Measurements from ENCODE around the gene NPR1.
"Not testable (repeated sequence)": the region's sequence is repeated elsewhere in the genome, so short reads cannot be mapped to it uniquely, and the experiment has no call there.

The NPR1 gene

DNA sequence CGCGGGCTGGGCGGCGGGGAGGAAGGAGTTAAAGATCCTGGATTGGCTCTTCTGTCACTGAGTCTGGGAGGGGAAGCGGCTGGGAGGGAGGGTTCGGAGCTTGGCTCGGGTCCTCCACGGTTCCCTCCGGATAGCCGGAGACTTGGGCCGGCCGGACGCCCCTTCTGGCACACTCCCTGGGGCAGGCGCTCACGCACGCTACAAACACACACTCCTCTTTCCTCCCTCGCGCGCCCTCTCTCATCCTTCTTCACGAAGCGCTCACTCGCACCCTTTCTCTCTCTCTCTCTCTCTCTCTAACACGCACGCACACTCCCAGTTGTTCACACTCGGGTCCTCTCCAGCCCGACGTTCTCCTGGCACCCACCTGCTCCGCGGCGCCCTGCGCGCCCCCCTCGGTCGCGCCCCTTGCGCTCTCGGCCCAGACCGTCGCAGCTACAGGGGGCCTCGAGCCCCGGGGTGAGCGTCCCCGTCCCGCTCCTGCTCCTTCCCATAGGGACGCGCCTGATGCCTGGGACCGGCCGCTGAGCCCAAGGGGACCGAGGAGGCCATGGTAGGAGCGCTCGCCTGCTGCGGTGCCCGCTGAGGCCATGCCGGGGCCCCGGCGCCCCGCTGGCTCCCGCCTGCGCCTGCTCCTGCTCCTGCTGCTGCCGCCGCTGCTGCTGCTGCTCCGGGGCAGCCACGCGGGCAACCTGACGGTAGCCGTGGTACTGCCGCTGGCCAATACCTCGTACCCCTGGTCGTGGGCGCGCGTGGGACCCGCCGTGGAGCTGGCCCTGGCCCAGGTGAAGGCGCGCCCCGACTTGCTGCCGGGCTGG is at the start of gene NPR1:
Gene NPR1 (plus strand): TSS at position 170 of the 818 bp plus-strand sequence. CDS start 421 bp downstream, at position 591.
- no peak for DNase-seq (ENCODE audit: low read depth)

DNA sequence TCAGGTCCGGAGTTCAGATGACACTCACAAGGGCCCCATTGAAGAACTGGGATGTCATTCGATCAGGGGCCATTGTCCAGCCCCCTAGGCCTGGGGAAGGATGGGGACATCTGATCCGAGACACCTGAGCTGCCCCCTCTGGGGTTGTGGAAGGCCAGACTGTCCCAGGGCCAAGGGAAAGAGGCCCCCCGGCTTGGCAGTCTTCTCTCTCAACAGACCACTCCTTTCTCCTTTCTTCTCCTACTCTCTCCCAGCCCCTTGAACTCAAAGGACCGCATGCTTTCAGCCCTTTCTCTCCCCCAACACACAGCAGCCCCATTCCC is 49.2 kb upstream of the NPR1 start:
- no peak for DNase-seq (ENCODE audit: low read depth)

DNA sequence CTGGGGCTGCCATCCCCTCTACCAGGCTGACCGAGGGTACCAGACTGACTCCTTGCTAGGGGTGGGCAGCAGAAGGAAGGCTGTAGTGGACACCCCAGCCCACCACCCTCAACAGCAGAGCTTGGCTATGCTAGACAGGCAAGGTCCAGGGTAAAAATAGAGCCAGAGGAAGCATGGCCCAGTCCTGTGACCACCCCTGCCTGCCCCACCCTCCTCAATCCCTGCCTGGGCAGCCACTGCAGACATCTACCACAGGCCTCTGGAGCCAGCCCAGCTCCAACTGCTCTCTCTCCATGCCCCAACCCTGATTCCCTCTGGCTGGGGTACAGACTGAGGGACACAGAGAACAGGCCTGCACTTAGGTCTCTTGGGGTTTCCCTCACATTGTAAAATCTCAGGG is 48.5 kb upstream of the NPR1 start:
- DNase-seq (ENCODE audit: low read depth): no peak

DNA sequence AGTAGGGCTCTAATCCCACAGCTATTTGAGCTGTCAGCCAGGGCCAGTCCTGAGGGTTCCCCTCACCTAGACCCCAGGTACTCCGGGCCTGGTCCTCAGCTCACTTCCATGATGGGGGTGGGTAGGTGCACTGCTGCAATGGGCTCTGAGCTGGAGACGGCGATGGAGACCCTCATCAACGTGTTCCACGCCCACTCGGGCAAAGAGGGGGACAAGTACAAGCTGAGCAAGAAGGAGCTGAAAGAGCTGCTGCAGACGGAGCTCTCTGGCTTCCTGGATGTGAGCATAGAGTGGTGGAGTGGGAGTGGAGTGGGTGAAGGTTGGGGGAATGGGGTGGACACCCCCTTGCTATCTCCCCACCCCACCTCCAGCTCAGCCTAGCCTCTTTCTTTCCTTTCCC is 48.1 kb upstream of the NPR1 start:
- no peak for DNase-seq (ENCODE audit: low read depth)

DNA sequence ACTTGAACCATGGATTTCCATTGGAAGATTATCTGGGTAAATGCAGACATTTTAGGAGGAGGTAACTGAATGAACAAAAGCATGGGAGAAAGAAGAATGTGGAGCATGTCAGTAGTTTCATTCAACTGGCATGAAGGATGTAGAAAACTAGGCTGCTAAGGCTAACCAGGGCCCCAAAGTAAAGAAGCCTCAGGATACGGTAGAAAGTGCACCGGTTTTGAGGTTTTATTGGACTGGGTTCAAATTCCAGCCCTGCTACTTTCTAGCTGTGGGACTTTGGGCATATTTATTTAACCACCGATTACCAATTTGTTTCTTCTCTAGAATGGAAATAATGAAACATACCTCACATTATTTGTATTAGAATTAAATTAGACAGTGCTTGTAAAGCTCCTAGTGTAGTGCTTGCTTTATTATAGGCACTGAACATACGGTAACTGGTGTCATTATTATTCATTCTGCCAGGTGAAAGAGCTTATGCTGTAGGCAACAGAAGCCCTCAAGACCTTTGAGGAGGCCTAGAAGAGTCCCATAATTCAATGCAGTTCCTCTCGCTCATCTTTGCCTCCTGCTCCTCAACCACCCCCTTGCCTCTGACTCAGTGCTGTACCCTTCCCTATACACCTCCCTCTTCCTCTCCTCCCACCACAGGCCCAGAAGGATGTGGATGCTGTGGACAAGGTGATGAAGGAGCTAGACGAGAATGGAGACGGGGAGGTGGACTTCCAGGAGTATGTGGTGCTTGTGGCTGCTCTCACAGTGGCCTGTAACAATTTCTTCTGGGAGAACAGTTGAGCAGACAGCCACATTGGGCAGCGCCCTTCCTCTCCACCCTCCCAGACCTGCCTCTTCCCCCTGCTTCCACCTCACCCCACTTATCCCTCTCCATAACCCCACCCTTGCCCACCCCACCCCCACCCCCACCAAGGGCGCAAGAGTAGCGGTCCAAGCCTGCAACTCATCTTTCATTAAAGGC is 47.2 kb upstream of the NPR1 start:
- DNase-seq (ENCODE audit: low read depth): no peak

DNA sequence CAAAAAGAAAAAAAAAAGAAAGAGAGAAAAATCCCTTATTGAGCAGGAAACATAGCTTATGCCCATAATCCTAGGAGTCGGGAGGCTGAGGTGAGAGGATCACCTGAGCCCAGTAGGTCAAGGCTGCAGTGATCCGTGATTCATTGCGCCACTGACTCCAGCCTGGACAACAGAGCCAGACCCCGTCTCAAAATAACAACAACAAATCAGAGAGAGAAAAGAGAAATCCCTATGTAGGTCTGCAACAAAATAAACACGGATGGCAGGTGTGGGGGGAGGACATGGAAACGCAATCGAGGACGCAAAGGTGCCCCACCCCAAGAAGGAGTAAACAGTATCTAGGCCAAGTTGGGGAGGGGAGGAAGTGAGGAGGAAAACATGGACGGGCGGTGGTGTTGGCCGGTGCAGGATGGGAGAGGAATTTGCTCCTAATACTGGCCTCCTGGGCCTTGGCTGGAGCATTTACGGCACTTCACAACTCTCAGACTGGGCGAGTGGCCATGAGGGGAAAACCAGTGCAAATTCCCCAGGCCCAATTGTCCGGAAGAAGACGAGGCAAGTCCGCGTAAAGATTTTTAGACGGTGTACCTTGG is 45.2 kb upstream of the NPR1 start:
- DNase-seq (ENCODE audit: low read depth): no peak

DNA sequence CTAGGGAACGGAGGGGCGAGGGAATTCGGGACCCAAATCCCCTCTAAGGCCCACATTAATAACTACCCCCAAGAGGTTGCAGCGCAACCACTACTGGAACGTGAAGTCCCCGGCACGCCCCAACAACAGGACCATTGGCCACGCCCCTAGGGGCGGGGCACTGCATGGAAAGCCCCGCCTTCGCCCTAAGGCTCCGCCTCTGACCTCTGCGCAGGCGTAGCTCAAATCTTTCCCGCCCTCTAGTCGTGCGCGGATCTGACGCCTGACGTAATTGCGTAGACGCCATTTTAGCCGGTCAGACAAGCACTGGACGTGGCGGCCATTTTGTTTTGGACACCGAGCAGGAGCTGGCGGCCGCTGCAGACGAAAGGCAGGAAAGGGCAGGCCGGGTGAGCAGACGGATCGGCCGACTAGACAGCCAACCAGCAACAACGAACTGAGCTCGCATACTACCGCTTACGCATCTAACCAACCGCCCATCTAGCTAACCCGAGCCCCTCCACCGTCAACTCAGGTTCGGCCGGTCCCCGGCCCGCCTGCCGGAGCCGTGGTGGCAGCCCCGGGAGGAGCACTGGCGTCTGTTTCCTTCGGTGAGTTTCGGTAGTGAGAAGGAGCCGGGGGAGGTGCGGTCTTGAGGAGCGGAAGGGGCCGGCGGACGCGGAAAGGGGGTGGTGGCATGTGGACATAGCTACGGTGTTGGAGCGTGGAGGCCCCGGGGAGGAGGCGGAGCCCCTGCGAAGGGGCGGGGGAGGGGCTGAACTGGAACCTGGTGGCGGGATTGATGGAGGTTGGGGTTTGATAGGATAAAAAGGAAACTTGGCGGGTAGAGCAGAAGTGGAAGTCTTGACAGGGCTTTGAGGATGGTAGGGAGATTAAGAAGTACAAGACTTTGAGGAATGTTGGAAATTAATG is 44.5 kb upstream of the NPR1 start, which contains the start of gene CHTOP:
Gene CHTOP (plus strand): TSS at position 313 of the 912 bp plus-strand sequence. CDS start 2,523 bp downstream, outside the sequence.
- DNase-seq (ENCODE audit: low read depth): peak; percentile 98

DNA sequence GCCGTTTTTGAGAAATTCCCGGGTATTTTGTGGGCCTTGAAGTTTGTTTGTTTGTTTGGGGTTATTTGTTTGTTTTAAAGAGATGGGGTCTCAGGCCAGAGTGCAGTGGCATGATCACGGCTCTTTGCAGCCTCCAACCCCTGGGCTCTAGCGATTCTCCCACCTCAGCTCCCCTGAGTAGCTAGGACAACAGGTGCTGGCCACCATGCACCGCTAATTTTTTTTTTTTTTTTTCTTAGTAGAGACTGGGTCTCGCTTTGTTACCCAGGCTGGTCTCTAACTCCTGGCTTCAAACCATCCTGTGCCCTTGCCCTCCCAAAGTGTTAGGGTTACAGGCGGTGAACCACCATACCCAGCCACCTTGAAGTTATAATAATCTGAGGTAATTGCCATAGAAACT is 42.6 kb upstream of the NPR1 start:
- no peak for DNase-seq (ENCODE audit: low read depth)

DNA sequence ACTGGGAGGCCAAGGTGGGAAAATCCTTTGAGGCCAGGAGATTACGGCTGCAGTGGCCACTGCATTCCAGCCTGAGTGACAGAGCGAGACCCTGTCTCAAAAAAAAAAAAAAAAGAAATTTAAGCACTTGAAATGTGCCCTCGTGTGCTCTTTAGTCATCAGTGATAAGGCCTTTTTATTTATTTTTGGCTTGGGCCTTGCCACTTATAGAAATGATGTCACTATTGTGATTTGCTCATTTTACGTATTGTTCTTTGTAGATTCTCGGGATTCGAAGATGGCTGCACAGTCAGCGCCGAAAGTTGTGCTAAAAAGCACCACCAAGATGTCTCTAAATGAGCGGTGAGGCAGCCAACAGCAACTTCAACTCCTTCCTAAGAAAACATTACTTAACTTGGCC is 42.2 kb upstream of the NPR1 start:
- no peak for DNase-seq (ENCODE audit: low read depth)

DNA sequence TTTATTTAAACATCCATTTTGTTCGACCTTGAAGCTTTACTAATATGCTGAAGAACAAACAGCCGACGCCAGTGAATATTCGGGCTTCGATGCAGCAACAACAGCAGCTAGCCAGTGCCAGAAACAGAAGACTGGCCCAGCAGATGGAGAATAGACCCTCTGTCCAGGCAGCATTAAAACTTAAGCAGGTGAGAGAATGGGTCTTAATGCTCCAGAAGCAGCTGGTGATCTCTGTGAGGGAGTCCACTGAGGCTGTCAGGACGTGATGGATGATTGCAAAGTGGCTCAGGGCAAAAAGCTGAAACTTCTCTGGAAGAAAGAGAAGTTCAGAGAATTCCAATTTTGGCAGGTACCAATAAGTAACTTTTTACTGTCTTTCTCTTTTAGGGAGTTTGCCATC is 40.2 kb upstream of the NPR1 start:
- DNase-seq (ENCODE audit: low read depth): no peak

DNA sequence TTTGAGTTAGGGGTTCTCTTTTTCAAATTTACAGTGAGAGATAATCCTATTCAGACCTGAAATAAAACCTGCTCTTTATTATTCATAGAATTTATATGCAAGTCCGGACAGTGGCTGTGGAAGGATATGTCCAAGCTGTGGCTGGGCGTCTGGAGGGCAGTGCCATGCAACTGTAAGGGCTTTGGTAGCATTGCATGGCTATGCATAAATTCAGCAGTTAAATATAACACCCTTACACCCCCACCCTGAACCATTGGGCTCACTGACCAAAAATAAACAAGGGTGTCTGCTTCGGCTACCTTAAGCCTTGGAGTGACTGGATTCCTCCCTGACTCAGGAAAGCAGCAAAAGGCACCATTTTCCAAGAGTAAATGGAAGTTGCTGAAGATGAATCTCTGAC is 39.2 kb upstream of the NPR1 start:
- DNase-seq (ENCODE audit: low read depth): no peak

DNA sequence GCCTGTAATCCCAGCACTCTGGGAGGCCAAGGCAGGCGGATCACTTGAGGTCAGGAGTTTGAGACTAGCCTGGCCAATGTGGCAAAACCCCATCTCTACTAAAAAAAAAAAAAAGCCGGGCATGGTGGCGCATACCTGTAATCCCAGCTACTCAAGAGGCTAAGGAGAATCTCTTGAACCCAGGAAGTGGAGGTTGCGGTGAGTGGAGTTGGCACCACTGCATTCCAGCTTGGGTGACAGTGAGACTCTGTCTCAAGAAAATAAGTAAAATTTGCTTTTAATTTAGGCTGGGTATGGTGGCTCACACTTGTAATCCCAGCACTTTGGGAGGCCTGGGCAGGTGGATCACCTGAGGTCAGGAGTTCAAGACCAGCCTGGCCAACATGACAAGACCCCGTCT is 38.3 kb upstream of the NPR1 start:
- DNase-seq (ENCODE audit: low read depth): not testable (repeated sequence)

DNA sequence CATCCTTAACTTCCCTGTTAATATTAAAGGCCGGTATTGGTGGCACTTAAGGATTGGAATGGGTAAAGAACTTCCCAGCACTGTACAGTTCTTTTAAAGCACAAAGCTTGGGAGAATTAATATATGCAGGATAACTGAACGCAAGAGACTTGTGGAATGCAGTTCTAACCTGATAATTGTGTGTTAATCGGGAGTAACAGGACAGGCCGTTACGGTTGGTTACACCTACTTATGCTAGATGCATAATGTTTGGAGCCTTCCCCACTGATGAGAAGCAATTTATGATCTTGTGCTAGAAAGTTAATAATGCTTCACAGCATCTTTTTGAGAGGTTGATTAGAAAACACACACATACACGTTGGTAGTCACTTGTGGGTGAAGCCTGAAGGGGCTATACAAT is 37.6 kb upstream of the NPR1 start:
- DNase-seq (ENCODE audit: low read depth): no peak

DNA sequence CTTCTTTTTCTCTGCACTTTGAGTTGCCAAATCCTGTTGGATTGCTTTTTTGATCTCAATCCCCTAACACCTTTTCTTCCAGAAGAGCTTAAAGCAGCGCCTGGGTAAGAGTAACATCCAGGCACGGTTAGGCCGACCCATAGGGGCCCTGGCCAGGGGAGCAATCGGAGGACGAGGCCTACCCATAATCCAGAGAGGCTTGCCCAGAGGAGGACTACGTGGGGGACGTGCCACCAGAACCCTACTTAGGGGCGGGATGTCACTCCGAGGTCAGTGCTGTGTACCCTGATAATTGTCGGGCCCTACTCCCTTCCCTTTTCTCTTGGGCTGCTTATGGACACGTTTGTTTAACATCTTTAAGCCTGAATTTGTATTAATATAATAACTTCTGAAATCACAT is 36.3 kb upstream of the NPR1 start:
- DNase-seq (ENCODE audit: low read depth): no peak

DNA sequence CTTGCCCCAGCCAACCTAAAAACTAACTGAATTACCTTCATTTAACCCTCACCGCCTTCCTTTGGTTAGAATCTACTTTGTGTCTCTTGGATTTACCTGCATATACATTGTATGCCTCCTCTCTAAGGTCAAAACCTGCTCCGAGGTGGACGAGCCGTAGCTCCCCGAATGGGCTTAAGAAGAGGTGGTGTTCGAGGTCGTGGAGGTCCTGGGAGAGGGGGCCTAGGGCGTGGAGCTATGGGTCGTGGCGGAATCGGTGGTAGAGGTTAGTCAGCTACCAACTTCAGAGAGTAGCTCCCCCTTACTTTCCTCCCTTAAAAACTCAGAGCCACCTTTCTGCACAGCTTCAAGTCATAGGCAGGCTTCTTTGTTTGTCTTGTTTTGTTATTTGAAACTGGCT is 35.4 kb upstream of the NPR1 start:
- DNase-seq (ENCODE audit: low read depth): no peak

DNA sequence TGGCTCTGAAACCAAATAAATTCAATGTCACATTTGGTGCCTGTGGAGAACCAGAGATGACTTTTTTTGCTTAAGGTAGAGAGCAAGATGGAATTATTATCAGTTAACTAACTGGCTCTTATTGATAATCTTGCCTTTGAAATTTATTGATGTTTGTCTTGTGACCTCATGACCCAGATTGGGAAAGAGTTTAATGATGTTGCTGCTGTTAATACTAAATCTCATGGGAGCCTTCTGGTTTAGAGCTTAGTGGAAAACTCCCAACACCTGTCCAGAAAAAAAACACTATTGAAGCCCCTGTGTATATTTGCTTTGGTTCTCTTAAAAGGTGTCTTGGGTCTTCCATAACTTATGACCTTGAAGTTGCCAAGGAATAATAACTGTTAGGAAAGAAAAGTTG is 34.7 kb upstream of the NPR1 start:
- DNase-seq (ENCODE audit: low read depth): no peak

DNA sequence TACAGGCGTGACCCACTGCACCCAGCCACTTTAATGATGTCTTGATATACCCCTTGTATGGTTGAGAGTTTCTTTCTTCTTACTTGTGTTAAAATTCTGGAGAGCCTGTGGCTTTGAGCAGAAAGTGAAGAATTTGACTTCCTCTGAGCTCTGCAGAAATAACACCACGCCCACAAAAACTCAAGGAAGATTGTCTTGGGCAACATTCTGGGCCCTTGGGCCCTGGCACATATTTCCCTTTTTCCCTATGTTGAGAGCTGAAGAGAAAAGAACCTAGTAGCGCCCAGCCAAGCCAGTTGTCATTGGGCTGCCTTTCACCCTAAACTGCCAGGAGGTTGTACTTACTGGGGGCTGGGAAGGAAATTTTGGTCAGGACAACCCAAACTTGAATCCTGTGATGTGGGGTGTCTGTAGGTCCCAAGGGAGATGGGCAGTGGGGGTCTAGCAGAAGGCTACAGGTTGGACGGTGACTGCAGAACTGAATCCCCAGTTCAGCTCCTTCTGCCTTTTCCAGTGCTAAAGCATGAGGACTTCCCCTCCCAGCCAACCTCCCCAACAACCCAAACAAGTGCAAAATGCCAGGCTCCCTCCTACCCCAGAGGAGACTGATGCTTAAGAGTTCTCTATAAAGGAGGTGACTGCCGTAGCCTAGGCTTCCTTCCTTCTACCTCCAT is 31.7 kb upstream of the NPR1 start:
- no peak for DNase-seq (ENCODE audit: low read depth)

DNA sequence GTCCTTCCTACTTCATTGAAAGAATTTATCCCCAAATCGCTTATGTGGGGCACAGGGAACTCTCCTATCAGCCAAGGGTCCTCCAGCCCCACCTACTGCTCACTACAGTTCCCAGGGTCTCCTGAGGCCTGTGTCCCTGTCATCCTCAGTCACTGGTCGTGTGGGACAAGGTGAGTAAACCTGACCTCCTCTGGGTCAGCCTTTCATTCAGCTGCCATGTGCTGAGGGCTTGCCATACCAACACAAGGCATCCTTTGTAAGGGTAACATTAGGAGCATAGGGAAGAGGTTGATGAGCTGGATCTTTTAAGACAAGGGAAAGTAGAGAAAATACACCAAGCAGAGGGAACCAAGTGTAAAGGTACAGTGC is 31.2 kb upstream of the NPR1 start:
- DNase-seq (ENCODE audit: low read depth): no peak

DNA sequence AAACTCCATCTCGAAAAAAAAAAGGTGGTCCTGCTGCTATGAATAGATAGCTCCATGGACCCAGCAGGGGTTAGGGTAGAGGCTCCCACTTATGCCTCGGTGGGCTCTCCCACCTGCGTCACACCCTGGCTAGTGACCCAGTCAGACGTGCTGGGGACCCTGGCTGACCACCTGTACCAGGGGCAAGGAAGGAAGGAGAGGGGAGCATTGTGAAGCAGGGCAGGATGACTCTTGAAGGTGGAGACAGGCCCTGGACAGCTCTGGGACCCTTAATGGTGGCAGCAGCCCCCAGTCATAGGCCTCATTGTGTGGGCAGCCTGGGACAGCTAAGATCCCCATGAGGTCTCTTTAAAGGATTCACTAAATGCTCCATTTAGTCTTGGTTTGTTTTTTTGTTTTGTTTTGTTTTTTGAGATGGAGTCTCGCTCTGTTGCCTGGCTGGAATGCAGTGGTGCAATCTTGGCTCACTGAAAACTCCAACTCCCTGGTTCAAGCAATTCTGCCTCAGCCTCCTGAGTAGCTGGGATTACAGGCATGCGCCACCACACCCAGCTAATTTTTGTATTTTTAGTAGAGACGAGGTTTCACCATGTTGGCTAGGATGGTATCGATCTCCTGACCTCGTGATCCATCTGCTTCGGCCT is 30.4 kb upstream of the NPR1 start:
- DNase-seq (ENCODE audit: low read depth): no peak

DNA sequence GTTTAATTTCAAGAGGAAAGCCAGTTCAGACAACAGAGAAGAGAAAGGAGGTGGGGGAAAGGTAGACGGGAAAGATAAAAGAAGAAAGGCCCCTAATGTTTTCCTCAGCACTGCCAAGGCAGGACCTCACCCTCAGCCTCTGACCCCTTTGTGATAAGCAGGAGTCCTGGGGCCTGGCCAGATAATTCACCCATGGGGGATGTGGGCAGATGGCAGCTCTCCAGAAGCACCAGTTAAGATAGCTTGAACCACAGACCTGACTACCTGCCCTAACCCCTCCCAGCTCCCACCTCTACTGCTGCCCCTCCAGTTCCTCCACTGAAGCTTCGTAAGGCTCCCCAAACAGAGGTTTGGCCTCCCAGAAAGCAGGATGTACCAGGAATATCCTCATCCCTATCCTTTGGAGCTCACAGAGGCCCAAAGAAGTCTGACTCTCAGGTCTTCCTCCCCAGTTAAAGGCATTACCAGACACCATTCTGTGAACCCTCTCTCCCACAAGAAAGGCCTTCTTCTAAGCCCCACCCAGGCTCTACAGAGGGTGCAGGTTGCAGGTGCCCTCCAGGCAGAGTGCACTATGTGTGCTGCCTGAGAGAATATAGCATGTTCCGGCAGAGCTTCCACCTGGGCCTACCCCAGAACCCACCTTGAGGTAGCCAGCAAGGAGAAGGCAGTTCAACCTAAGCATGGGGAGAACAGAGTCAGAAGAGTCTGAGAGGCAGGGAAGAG is 29.2 kb upstream of the NPR1 start:
- no peak for DNase-seq (ENCODE audit: low read depth)
